Stomach (tissue), 9 donors: ENCODE data around the gene YWHAG. TPM values are rescaled to one million over a fixed set of nuclear protein-coding genes. Genes with fewer than 3 reads are reported as not detected.

ENCODE experiments used
- DNase-seq, 2 donors: peaks; one replicate each; pipeline versions ENCODE4 v3.0.0 to v3.0.0-alpha.2; 2013 to 2019
- H3K27ac ChIP-seq, 5 donors: fragments of 200-600 bp in 4 of 5; sonication (generic) in 4 of 5; one replicate each; pipeline ENCODE4 v1.5.1; 2013 to 2019; ENCODE audit warnings: mild to moderate bottlenecking in 1 of 5, moderate library complexity in 1 of 5
- H3K27me3 ChIP-seq, 3 donors: fragments of 200-600 bp; sonication (generic); one replicate each; pipeline ENCODE4 v1.5.1; 2017 to 2019; ENCODE audit warnings: mixed run types in 1 of 3
- H3K36me3 ChIP-seq, 4 donors: fragments of 200-600 bp; sonication (generic); 1 replicate in 3 of 4; 2 replicates in 1 of 4; pipeline ENCODE4 v1.5.1; 2016 to 2019
- H3K4me1 ChIP-seq, 4 donors: fragments of 200-600 bp; sonication (generic); one replicate each; pipeline ENCODE4 v1.5.1; 2016 to 2019
- H3K4me3 ChIP-seq, 4 donors: fragments of 200-600 bp; sonication (generic) in 3 of 4; one replicate each; pipeline ENCODE4 v1.5.1; 2016 to 2019; ENCODE audit warnings: mild to moderate bottlenecking in 1 of 4
- H3K9me3 ChIP-seq, 4 donors: fragments of 200-600 bp; sonication (generic); one replicate each; pipeline ENCODE4 v1.5.1; 2016 to 2019
- EP300 ChIP-seq: sonication (generic); formaldehyde crosslinking; IDR thresholded peaks from one replicate; pipeline ENCODE4 v1.6.1; 2017; ENCODE audit warnings: antibody characterized with exemption
- POLR2A ChIP-seq, 4 donors: fragments of 450-650 bp; IDR thresholded peaks; one replicate each; pipeline ENCODE4 v1.6.1; 2016; ENCODE audit warnings: antibody characterized with exemption in 4 of 4, control low read depth in 2 of 4, mild to moderate bottlenecking in 1 of 4, moderate library complexity in 1 of 4
- POLR2AphosphoS5 ChIP-seq, 3 donors: sonication (generic); formaldehyde crosslinking; IDR thresholded peaks; one replicate each; pipeline ENCODE4 v1.6.1; 2016; ENCODE audit warnings: antibody characterized with exemption in 3 of 3
- WGBS, 5 donors: extraction: QIAGEN DNeasy Blood & Tissue Kit in 3 of 5; methylation state at CpG; one replicate each; pipeline versions ENCODE4 v1.1.5 to v1.1.7; 2013 to 2018; 5-methylcytosine and 5-hydroxymethylcytosine counted together
- intact Hi-C: fragments of 100-400 bp; cut with DNase I; formaldehyde crosslinking; loops from one replicate; pipeline ENCODE4 v1.15.1; 2023; ENCODE audit warnings: low total_unique reads
- polyA plus RNA-seq, 3 donors: library from polyadenylated mRNA; stranded (reverse); fragments of 200-250 nt; gene quantifications; one replicate each; pipeline ENCODE4 v1.2.3, GENCODE V29; 2013
- total RNA-seq, 5 donors: library from RNA; depleted of rRNA; stranded (reverse); fragments of >200 nt; gene quantifications; one replicate each; pipeline versions ENCODE4 v1.1.0 to v1.2.3, GENCODE V29; 2014 to 2016
- TF ChIP-seq, protein P1 (sequence below), 7 experiments: fragments of 450-650 bp in 4 of 7; fragments of 200-600 bp in 3 of 7; sonication (generic) in 3 of 7; IDR thresholded peaks; one replicate each; pipeline ENCODE4 v1.5.1; 2016 to 2019; ENCODE audit warnings: antibody characterized with exemption in 7 of 7, control low read depth in 2 of 7, mild to moderate bottlenecking in 1 of 7
- donor health status: healthy with polysubstance abuse.
- donor health status: Bipolar disorder and iron deficiency.
- donor health status: healthy.

YWHAG gene
- total and polyA plus RNA-seq, 8 donors: 26.7 to 64.6 (median 45.9) TPM

DNA sequence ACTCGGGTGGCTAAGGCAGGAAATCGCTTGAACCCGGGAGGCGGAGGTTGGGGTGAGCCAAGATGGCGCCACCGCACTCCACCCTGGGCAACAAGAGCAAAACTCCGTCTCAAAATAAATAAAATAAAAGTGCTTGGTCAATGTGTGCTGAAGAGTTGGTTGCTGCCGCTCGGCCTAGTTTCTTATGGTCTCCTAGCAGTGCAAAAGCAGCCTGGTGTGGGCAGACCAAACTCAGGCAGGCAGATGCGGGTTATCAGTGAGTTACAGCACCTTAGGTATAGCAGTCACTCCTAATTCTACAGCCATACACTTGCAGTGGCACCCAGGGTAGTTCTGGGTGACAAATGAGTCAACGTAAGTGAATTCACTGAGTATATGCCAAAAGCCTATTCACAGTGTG lies 33.7 kb downstream of the YWHAG start:
- Histone ChIP-seq H3K27me3 (no peaks in the 10 kb centered on the region), H3K27ac (no peak overlapping the region), H3K36me3 (peaks cover 25 to 60% (median 54%) of the 10 kb centered on the region in 4 donors), H3K4me1 (peaks cover 0 to 40% (median 16%) of the 10 kb centered on the region in 4 donors), H3K4me3 (no peak overlapping the region), H3K9me3 (no peaks in the 10 kb centered on the region)
- 93 to 96% (median 96%) methylated on average over 11 of the region's 11 CpGs for WGBS, 5 donors
- TF ChIP-seq, protein P1, sequence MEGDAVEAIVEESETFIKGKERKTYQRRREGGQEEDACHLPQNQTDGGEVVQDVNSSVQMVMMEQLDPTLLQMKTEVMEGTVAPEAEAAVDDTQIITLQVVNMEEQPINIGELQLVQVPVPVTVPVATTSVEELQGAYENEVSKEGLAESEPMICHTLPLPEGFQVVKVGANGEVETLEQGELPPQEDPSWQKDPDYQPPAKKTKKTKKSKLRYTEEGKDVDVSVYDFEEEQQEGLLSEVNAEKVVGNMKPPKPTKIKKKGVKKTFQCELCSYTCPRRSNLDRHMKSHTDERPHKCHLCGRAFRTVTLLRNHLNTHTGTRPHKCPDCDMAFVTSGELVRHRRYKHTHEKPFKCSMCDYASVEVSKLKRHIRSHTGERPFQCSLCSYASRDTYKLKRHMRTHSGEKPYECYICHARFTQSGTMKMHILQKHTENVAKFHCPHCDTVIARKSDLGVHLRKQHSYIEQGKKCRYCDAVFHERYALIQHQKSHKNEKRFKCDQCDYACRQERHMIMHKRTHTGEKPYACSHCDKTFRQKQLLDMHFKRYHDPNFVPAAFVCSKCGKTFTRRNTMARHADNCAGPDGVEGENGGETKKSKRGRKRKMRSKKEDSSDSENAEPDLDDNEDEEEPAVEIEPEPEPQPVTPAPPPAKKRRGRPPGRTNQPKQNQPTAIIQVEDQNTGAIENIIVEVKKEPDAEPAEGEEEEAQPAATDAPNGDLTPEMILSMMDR (IDR thresholded peaks at IDR 0.05): no peak
- TF ChIP-seq POLR2AphosphoS5 (IDR thresholded peaks at IDR 0.05) (no peak), POLR2A (IDR thresholded peaks at IDR 0.05) (no peak), EP300 (no peak)
- intact Hi-C loops: no loop called here
- DNase-seq: no peak

DNA sequence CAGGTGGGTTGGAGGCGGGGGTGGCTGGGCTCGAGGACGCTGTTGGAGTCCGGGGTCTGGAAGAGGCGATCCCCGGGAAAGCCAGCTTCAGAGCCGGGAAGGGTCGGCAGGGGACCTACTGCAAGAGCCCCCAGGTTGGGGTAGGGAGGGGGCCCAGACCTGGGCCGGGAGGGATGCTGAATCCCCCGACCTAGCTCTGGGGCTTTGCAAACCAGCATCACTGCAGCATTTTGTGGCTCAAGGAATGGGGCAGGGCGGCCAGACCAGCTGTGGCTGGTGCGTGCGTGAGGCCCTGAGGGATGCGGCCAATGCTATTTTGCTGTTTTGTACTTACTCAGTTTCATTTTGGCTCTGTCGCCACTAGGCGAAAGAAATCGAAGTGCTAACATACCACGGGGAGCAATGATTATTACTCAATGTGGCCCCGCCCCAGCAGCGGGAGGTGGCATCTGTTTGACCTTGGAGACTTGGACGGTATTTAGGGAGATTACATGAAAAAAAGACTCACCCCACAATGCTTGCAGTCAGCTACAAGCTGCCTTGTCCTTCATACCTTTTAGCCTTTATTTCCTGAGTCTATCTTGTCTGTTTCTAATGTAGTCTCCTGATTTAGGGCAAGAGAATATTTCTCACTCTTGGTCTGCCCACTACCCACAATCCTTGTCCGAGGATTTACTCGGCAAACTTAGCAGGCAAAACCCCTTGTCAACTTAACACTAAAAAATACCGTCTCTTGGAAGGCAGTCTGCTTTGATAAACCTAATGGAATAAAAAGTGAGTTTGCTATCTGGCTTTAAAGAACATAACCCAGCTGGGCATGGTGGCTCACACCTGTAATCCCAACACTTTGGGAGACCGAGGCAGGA lies 40.1 kb downstream of the YWHAG start:
- intact Hi-C loops: no loop called here
- DNase-seq: peak; percentile 73 to 92
- TF ChIP-seq POLR2A (IDR thresholded peaks at IDR 0.05) (no peak), POLR2AphosphoS5 (IDR thresholded peaks at IDR 0.05) (peak; percentile 20 to 81 (median 67))
- TF ChIP-seq, protein P1 (IDR thresholded peaks at IDR 0.05): peak in 4 of 7 experiments; percentile 20 to 38 (median 30)
- H3K9me3 ChIP-seq: no peaks in the 10 kb centered on the region
- peak overlapping the region; percentile 92 to 99 (median 97) for H3K27ac ChIP-seq
- H3K27me3 ChIP-seq: no peaks in the 10 kb centered on the region
- WGBS, 5 donors: 3 to 5% (median 4%) methylated on average over 14 to 25 of the region's 25 CpGs
- H3K36me3 ChIP-seq: peaks cover 0 to 5% (median 1%) of the 10 kb centered on the region in 4 donors
- peaks cover 15 to 36% (median 29%) of the 10 kb centered on the region in 4 donors for H3K4me1 ChIP-seq
- H3K4me3 ChIP-seq: peak overlapping the region; percentile 59 to 80 (median 77)

DNA sequence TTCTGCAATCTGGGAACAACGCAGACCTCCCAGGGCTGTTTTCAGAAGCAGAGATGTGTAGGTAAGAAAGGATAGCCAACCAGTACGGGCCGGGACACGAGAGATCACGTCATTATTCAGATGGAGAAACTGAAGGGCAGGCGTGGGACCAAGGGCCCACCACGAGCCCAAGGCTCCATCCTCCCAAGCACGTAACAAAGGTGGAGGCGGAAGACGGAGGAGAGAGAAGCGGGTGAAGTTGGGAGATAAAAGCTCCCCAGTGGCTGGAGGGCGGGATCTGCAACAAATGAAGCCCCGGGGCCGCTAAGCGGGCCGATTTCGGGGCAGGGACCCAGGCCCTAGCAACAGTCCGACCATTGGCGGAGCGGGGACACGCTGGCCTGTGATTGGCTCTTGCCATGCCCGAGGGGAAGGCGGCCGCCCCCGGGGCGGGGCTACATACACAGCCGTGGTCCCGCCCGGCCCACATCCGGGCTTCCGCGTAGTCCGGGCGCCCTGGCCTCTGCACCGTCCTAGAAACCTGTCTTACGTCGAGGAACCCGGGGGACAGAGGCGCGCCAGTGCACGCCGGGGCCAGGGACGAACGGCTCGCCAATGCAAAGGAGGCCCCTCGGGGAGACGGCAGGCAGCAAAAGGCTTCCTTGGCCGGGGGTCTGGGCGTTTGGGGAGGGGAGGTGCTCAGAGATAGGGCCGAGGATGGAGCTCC lies 40.9 kb downstream of the YWHAG start:
- Histone ChIP-seq H3K36me3 (peaks cover 0 to 5% (median 1%) of the 10 kb centered on the region in 4 donors), H3K27ac (peak overlapping the region; percentile 92 to 99 (median 97)), H3K4me1 (peaks cover 15 to 34% (median 27%) of the 10 kb centered on the region in 4 donors), H3K9me3 (no peaks in the 10 kb centered on the region), H3K4me3 (peak overlapping the region; percentile 59 to 80 (median 77)), H3K27me3 (no peaks in the 10 kb centered on the region)
- WGBS, 5 donors: 0 to 2% (median 1%) methylated on average over 20 to 50 of the region's 50 CpGs
- DNase-seq: peak; percentile 98 to 99
- intact Hi-C loops: no loop called here
- TF ChIP-seq POLR2A (IDR thresholded peaks at IDR 0.05): peak in 1 of 4 donors; percentile 76
- TF ChIP-seq EP300: no peak
- TF ChIP-seq, protein P1 (IDR thresholded peaks at IDR 0.05): no peak
- TF ChIP-seq POLR2AphosphoS5 (IDR thresholded peaks at IDR 0.05): peak; percentile 61 to 89 (median 86)
